ENCODE measurements around the gene ARHGEF1.

ARHGEF1 gene

DNA sequence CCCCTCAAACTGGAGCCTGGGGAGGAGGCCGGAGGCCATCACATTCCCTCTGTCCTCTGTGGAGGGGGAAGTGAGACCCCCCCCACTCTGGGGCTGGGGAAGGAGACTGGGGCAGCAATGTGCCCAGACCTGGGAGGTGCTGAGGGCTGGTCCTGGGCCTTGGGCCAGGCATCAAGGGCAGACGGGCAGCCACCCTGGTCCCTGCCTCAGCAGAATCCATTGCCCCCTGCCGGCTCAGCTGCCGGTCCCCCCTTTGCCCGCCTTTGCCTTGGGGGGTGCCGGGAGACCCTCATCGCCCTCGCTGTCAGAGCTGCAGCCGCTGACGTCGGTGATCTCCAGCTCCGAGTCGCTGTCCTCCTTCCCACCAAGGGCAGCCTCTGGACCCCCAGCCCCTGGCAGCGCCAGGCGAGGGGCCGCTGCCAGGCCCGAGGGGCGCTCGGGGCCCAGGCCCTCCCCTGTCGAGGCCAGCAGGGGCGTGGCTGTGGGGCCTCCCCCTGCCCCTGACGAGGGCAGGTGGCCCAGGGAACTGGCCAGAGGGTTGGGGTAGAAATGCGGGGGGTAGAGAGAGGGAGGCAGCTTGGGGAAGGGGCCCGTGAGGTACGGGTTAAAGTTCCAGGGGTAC lies 25.1 kb downstream of the ARHGEF1 start:
- POLR2A ChIA-PET = no interaction called here
- no peak for DNase-seq (ENCODE audit: low read depth, low spot score)
- no peak overlapping the region for H3K4me3 ChIP-seq (ENCODE audit: low read depth, low read length)
- TF ChIP-seq, protein P1, sequence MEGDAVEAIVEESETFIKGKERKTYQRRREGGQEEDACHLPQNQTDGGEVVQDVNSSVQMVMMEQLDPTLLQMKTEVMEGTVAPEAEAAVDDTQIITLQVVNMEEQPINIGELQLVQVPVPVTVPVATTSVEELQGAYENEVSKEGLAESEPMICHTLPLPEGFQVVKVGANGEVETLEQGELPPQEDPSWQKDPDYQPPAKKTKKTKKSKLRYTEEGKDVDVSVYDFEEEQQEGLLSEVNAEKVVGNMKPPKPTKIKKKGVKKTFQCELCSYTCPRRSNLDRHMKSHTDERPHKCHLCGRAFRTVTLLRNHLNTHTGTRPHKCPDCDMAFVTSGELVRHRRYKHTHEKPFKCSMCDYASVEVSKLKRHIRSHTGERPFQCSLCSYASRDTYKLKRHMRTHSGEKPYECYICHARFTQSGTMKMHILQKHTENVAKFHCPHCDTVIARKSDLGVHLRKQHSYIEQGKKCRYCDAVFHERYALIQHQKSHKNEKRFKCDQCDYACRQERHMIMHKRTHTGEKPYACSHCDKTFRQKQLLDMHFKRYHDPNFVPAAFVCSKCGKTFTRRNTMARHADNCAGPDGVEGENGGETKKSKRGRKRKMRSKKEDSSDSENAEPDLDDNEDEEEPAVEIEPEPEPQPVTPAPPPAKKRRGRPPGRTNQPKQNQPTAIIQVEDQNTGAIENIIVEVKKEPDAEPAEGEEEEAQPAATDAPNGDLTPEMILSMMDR (IDR thresholded peaks at IDR 0.05; ENCODE audit: insufficient read depth, low read length, missing control alignments) = no peak
- CTCF ChIA-PET = interaction anchor here (1.1 kb wide), 1 partner anchor 20 kb away, joined by 3 read pairs; no protein-coding TSS in a partner anchor

DNA sequence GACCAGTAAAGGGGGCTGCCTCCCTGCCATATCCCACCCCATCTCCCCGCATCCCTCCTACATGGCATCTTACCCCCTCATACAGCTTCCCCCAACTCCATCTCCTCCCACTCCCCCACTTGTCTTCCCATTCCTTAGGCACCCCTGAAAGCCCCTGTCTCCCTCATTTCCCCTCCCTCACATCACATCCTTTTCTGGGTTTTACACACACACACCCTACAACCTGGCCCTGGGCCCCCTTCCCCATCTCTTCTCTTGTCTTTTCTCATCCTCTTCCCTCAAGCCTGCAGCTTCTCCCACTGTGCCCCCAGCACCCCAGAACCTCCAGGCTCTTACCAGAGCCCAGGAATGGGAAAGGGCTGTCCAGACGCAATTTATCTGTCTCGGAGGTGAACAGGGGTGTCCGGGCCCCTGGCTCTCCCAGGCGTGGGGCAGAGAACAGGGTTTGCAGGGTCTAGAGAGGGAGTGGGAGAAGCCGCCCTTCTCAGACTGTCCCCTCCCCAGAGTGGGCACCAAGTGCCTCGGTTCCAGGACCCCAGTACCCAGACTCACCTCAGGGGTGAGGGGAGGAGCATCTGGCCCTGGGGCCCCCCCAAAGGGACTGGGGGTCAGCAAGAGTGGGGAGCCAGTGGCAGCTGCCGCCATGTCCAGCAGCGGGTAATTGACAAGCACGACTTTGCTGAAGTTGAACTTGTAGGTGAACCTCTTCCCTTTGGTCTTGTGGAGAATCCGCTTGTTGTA lies 25.9 kb downstream of the ARHGEF1 start:
- TF ChIP-seq, protein P1 (IDR thresholded peaks at IDR 0.05; ENCODE audit: insufficient read depth, low read length, missing control alignments) = no peak
- no peak overlapping the region for H3K4me3 ChIP-seq (ENCODE audit: low read depth, low read length)
- CTCF ChIA-PET = interaction anchor here (1.1 kb wide), 1 partner anchor 19 kb away, joined by 3 read pairs; no protein-coding TSS in a partner anchor
- POLR2A ChIA-PET = no interaction called here
- no peak for DNase-seq (ENCODE audit: low read depth, low spot score)

DNA sequence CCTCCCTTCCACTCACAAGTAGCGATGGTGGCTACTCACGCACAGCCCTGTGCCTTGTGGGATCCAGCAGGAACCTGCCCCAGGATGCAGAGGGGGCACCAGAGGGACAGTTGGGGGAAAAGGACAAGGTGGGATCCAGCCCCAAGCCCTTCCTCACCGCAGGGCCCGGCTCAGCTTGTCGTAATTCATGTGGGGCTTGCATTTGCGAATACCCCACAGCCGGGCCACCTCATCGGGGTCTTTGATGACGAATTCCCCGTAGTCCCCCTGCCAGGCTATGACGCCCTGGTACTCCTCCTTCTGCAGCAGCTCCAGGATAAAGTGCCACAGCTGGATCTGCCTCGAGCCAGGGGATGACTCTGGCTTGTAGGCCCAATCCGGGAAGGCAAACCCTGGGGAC lies 26.7 kb downstream of the ARHGEF1 start:
- CTCF ChIA-PET = interaction anchor here (0.9 kb wide), 1 partner anchor 41 kb away, joined by 3 read pairs; no protein-coding TSS in a partner anchor
- POLR2A ChIA-PET = no interaction called here
- DNase-seq (ENCODE audit: low read depth, low spot score) = no peak
- TF ChIP-seq, protein P1 (IDR thresholded peaks at IDR 0.05; ENCODE audit: insufficient read depth, low read length, missing control alignments) = no peak
- no peak overlapping the region for H3K4me3 ChIP-seq (ENCODE audit: low read depth, low read length)

DNA sequence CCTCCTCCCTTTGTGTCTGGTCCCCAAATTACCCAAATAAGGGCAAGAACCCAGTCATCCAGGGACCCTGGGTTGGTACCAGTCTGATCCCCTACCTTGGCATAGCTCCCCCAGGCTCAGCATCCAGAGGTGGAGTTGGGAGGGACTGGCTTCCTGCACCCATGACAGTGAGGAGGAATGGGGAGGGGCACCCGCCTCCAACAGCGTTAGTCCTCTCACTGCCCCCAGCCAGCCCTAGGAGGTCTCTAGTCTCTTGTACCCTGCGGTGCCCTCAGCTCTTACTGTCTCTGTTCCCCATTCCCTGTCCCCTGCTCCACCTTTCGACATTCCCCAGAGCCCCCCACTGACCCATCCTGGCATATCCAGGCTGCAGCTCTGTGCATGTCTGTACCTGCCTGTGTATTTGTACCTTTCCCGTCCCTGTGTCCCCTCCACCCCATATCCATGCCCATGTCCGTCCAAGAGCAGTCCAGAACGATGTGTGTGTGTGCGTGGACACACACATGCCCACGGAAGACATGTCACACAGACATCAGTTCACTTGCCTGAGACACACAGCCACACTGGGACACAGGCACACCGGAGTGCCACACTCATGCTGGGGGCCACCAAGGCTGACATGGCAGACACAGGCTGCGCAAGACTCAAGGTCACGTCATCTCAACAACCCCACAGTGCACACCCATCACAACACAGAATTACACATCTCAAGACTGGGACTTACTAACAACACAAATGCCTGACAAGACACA lies 27.4 kb downstream of the ARHGEF1 start:
- POLR2A ChIA-PET = interaction anchor here (0.8 kb wide), 1 partner anchor 21 kb away, joined by 3 read pairs; no protein-coding TSS in a partner anchor
- no peak overlapping the region for H3K4me3 ChIP-seq (ENCODE audit: low read depth, low read length)
- CTCF ChIA-PET = interaction anchor here (0.9 to 1.1 kb wide), 2 partner anchors 41 to 125 kb away, joined by 3 to 5 read pairs; no protein-coding TSS in a partner anchor
- TF ChIP-seq, protein P1 (IDR thresholded peaks at IDR 0.05; ENCODE audit: insufficient read depth, low read length, missing control alignments) = no peak
- DNase-seq (ENCODE audit: low read depth, low spot score) = no peak

- no peak overlapping the region for H3K4me3 ChIP-seq (ENCODE audit: low read depth, low read length)
- TF ChIP-seq, protein P1 (IDR thresholded peaks at IDR 0.05; ENCODE audit: insufficient read depth, low read length, missing control alignments) = no peak
- no peak for DNase-seq (ENCODE audit: low read depth, low spot score)
- POLR2A ChIA-PET = interaction anchor here (0.8 to 1.4 kb wide), 2 partner anchors 9 to 22 kb away, joined by 3 to 4 read pairs; no protein-coding TSS in a partner anchor
- CTCF ChIA-PET = interaction anchor here (1.1 kb wide), 1 partner anchor 124 kb away, joined by 5 read pairs; no protein-coding TSS in a partner anchor
Observed at GRCh38 chr19:41910992-41911888, 28.3 kb downstream of the ARHGEF1 start.
